Fibroblast of villous mesenchyme (primary cell): ENCODE measurements around the gene SLC4A8. TPM values are rescaled to one million over a fixed set of nuclear protein-coding genes. Genes with fewer than 3 reads are reported as not detected.

Source experiments
- DNase-seq: peaks from one replicate; pipeline ENCODE4 v3.0.0-alpha.2; 2010; ENCODE audit warnings: low read depth
- H3K4me3 ChIP-seq: 2 replicates; pipeline ENCODE4 v1.5.1; 2011; ENCODE audit warnings: low read depth, mild to moderate bottlenecking, low read length
- total RNA-seq: library from RNA; depleted of rRNA; stranded (reverse); fragments of >200 nt; gene quantifications from 2 replicates; pipeline ENCODE4 v1.2.3, GENCODE V29; 2012
- TF ChIP-seq, protein P1 (sequence below): IDR thresholded peaks from 2 replicates; pipeline ENCODE4 v1.5.1; 2012; ENCODE audit warnings: low read depth, mild to moderate bottlenecking, low read length; ENCODE audit not compliant: insufficient read depth

Gene SLC4A8
- total RNA-seq, 1 donor = 6.9 TPM

DNA sequence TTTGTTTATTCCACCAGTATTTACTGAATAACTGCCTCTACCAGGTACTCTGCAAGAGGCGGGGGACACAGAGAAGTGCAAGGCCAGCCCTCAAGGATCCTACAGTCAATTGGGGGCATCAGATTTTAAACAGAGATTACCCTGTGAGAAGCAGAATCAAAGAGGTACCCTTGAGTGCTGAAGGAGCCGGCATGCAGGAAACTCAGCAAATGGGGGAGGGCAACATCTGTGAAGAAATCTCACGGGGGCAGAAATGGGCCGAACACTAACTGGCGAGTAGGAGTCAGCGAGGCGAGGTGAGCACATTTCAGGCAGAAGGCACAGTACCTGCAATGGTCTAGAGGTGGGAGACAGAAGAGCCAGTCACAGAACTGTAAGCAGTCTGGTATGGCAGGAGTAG is 42.5 kb upstream of the SLC4A8 start:
- TF ChIP-seq, protein P1, sequence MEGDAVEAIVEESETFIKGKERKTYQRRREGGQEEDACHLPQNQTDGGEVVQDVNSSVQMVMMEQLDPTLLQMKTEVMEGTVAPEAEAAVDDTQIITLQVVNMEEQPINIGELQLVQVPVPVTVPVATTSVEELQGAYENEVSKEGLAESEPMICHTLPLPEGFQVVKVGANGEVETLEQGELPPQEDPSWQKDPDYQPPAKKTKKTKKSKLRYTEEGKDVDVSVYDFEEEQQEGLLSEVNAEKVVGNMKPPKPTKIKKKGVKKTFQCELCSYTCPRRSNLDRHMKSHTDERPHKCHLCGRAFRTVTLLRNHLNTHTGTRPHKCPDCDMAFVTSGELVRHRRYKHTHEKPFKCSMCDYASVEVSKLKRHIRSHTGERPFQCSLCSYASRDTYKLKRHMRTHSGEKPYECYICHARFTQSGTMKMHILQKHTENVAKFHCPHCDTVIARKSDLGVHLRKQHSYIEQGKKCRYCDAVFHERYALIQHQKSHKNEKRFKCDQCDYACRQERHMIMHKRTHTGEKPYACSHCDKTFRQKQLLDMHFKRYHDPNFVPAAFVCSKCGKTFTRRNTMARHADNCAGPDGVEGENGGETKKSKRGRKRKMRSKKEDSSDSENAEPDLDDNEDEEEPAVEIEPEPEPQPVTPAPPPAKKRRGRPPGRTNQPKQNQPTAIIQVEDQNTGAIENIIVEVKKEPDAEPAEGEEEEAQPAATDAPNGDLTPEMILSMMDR = no peak
- DNase-seq = no peak
- H3K4me3 ChIP-seq = no peak overlapping the region

DNA sequence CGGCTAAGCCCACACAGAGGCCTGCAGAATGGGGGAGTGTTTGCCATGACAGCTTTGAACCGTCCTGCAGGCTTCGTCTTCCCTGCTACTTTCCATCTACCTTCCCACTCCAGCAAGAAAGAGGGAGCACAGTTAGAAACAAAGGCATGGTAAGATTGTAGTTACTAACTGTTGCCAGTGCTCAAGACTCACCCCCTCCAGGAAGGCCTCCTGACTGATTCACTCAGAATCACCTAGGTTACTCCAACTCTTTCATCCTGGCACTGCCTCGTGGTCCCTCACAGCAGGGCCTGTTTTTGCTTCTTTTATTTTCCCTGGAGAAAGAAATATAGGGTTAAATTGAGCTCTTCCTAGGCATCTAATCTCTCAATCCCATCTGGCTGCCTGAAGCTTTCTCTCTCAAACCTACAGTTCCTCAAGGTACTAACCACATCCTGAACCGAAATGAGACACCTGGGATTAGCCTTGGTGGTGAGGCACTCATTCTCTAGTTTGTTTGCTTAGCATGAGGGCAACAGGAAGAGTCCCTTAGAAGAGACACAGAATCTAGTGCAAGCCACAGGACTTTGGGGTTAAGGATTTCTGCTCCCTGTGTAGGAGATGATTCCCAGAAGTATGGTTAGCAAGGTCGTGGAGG is 41.2 kb upstream of the SLC4A8 start:
- DNase-seq = no peak
- H3K4me3 ChIP-seq = no peak overlapping the region
- TF ChIP-seq, protein P1 = no peak

DNA sequence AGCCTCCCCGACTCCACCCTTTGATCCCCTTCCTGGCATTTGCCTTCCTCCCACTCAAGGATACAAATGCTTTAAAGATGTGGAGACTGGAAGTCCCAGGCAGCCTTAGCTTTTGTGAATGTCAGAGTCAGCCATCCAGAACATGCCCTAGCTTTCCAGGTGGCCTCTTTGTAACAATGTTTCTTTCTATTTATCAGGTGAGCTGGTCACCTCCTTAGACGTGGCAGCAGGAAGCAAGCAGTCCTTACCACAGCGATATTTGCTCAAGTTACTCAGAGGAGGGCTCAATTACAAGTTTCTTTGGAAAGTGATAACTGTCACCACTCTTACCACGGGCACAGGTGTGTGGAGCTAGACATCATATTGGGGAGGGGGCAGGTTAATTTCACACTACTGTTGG is 38.3 kb upstream of the SLC4A8 start:
- no peak for DNase-seq
- TF ChIP-seq, protein P1 = no peak
- H3K4me3 ChIP-seq = no peak overlapping the region

DNA sequence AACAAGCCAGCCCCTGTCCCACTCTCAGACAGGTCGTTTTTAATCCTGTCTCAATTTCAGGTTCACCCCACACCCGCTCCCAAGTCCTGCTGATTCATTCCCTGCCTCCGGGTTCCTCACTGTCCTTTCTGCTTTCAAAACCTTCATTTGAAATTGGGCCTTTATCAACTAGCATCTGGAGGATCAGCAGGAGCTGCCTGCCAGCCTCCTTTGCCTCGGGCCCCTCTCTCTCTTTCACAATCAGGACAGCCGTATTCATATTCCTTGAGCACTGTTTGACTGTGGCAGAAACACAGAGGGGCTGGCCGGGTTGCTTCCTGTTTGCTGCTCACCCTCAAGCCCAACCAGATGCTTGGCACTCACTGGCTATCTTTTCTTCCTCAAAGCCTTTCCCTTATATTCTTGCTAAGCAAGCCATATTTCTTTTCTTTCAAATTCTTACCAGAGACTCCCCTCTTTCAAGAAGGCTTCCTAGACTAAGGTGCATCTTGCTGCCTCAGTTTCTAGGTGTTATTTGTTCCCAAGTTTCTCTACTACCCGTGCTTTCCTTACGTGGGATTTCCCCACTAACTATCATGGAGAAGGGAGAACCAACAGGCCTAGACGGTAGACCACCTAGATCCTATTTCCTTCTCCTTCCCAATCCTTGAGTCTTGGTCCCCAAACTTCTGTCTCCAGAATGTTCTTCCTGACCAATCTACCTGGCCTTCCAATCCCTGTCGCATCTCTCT is 36.4 kb upstream of the SLC4A8 start:
- DNase-seq = peak; percentile 68
- no peak overlapping the region for H3K4me3 ChIP-seq
- TF ChIP-seq, protein P1 = no peak

DNA sequence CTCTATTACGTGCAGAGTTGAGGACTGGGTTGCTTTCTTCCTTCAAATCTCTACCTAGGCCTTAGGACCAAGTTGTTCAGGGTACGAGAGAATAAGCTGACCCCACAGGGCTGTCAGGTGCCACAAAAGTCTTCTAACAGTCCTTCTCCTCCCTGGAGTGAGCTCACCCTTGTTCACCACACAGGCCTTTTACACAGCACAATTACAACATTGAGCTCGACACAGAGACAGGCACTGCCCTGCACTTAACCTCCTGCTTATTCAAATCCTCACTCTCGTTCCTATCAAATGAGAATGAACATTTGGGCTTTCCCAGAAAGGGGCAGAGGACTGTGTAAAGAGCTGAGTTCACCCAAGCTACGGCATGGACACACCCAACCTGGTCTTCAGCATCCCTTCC is 35.8 kb upstream of the SLC4A8 start:
- no peak overlapping the region for H3K4me3 ChIP-seq
- TF ChIP-seq, protein P1 = no peak
- DNase-seq = no peak

DNA sequence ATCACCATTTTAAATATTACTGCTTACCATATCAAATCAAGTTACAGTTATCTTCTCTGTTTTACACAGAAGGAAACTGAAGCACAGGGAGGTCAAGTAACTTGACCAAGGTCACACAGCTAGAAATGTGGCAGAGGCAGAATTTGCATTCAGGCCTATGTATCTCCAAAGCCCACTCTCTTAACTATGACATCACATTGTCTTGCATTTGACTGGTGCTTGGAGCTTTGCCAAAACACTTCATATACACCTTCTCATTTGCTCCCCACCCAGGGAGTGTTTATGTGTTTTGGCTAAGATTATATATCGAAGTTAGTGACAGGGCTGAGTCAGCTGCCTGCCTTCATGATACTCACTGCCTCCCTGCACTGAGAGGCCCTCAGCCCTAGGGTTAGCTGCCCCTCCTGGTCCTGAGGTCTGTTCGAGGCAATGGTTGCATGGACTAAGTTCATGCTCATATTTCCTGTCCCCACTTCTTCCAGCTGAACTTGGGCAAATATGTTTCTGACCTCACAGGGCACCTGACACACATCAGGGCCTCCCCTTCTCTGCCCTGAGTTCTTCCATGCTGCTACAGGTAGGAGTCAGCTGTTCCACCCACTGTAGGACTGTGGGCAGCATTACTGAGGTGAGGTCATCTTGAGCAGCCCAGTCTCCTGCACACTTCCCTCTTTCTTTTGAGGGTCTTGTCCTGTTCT is 35.2 kb upstream of the SLC4A8 start:
- DNase-seq = no peak
- no peak overlapping the region for H3K4me3 ChIP-seq
- TF ChIP-seq, protein P1 = no peak
